GM12801 (cell line): ENCODE data around the gene TMOD1.

Experiments used
- TF ChIP-seq, protein P1 (sequence below): IDR thresholded peaks from one replicate; pipeline ENCODE4 v1.5.1; 2011; ENCODE audit warnings: control low read depth; ENCODE audit not compliant: insufficient read length; ENCODE audit errors: extremely low read depth

Gene TMOD1

GRCh38 chr9:97526895-97527575 is 25.6 kb downstream of the TMOD1 start:
- TF ChIP-seq, protein P1, sequence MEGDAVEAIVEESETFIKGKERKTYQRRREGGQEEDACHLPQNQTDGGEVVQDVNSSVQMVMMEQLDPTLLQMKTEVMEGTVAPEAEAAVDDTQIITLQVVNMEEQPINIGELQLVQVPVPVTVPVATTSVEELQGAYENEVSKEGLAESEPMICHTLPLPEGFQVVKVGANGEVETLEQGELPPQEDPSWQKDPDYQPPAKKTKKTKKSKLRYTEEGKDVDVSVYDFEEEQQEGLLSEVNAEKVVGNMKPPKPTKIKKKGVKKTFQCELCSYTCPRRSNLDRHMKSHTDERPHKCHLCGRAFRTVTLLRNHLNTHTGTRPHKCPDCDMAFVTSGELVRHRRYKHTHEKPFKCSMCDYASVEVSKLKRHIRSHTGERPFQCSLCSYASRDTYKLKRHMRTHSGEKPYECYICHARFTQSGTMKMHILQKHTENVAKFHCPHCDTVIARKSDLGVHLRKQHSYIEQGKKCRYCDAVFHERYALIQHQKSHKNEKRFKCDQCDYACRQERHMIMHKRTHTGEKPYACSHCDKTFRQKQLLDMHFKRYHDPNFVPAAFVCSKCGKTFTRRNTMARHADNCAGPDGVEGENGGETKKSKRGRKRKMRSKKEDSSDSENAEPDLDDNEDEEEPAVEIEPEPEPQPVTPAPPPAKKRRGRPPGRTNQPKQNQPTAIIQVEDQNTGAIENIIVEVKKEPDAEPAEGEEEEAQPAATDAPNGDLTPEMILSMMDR, result no peak

GRCh38 chr9:97527626-97528528 is 26.4 kb downstream of the TMOD1 start:
- TF ChIP-seq, protein P1, result no peak

DNA sequence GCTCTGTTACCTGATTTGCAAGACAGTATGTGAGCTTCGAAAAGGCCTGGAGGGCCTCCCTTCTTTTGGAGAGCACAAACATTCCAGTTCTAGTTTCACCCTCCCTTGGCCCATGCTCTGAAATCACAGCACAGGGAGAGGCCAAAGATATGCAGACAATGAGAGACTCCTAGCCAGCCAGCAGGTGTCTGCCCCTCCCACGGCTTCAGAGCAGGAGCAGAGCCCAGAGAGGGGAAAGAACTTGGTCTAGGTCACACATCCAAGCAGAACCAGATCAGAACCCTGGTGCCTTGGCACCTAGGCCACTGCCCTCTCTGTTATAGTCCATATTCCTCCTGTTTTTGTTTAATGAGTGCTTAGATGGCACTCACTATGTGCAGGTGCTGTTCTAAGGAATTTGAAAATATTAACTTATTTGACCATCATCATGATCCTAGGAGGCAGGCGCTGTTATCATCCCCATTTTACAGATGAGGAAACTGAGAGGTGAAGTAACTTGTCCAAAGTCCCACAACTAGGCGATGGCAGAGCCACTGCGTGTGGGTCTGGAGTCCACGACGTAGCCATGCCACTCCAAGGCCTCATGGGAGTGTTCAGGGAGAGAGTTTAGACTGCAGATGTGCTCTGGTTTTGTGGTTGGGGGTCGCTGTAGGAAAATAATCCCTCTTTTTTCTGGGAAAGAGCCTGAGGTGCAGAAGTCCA is 27.2 kb downstream of the TMOD1 start:
- TF ChIP-seq, protein P1, result no peak

GRCh38 chr9:97529363-97530076 is 28.1 kb downstream of the TMOD1 start:
- TF ChIP-seq, protein P1, result no peak

DNA sequence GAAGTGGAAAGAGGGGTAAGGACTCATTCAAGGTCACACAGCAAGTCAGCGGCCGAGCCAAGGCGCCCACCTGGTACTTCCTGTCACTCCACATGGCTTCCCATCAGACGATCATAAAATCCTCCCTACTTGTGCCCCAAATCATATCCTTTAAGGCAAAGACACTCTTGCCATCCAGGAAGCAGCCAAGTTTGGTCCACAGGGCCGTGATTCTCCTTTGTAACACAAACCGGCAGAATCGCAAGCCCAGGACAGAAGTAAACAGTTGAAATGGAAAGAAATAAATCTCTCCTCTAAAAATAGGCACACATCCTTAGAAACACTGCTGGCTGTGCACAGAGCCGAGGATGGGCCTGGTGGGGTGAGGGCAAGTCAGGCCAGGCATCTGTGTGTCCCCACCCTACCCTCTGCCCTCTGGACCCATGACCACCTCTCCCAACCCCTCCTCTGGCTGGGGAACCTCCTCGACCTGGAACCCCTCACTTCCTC is 30.5 kb downstream of the TMOD1 start:
- TF ChIP-seq, protein P1, result no peak

DNA sequence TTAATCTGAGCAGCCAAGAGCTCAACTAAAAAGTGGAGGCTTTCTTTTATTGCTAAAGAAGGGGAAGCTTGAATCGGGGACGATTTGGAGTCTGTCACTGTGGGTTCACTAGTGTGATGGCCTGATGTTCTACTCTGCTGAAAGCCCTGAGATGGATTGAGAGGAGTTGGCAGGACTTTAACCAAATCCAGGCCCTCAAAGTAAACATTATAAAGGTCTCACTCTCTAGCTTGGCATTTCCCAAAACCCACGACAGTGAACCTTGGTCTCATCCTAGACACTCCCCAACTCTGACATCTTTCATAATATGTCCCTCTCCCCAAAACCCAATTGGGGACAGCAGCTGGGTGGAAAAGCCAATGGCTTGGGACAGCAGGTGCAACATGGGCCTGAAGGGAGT is 32.7 kb downstream of the TMOD1 start:
- TF ChIP-seq, protein P1, result no peak
